NCI-H2029 (cell line): ENCODE measurements around the gene LNPEP.
"Not testable (repeated sequence)": the region's sequence is repeated elsewhere in the genome, so short reads cannot be mapped to it uniquely, and the experiment has no call there.

ENCODE experiments used
- DNase-seq: peaks from one replicate; lab custom pipeline; 2025; lab: John Stamatoyannopoulos, UW

The LNPEP gene

GRCh38 chr5:97063251-97063650 is 127.4 kb downstream of the LNPEP start:
- DNase-seq: no peak

GRCh38 chr5:97065475-97065874 is 129.6 kb downstream of the LNPEP start:
- DNase-seq: no peak

GRCh38 chr5:97067296-97067850 is 131.5 kb downstream of the LNPEP start:
- no peak for DNase-seq

GRCh38 chr5:97070234-97070633 is 134.4 kb downstream of the LNPEP start:
- DNase-seq: no peak

- no peak for DNase-seq
Measured at GRCh38 chr5:97071101-97071500, 135.2 kb downstream of the LNPEP start.

- DNase-seq: no peak
Measured at GRCh38 chr5:97071993-97072392, 136.1 kb downstream of the LNPEP start.

GRCh38 chr5:97072696-97073095 is 136.8 kb downstream of the LNPEP start:
- no peak for DNase-seq

- DNase-seq: no peak
Measured at GRCh38 chr5:97073420-97073819, 137.5 kb downstream of the LNPEP start.

GRCh38 chr5:97074859-97075489 is 139.1 kb downstream of the LNPEP start:
- no peak for DNase-seq

GRCh38 chr5:97075649-97076048 is 139.8 kb downstream of the LNPEP start:
- DNase-seq: no peak

GRCh38 chr5:97076098-97076497 is 140.2 kb downstream of the LNPEP start:
- no peak for DNase-seq

- DNase-seq: no peak
Measured at GRCh38 chr5:97077246-97077645, 141.4 kb downstream of the LNPEP start.

- no peak for DNase-seq
Measured at GRCh38 chr5:97078958-97079743, 143.3 kb downstream of the LNPEP start.

- DNase-seq: not testable (repeated sequence)
Measured at GRCh38 chr5:97084782-97085458, 149.0 kb downstream of the LNPEP start.

GRCh38 chr5:97085459-97086181 is 149.7 kb downstream of the LNPEP start:
- no peak for DNase-seq
